Measurements from ENCODE around the gene MCF2L.
"Not testable (repeated sequence)": the region's sequence is repeated elsewhere in the genome, so short reads cannot be mapped to it uniquely, and the experiment has no call there.

MCF2L gene

DNA sequence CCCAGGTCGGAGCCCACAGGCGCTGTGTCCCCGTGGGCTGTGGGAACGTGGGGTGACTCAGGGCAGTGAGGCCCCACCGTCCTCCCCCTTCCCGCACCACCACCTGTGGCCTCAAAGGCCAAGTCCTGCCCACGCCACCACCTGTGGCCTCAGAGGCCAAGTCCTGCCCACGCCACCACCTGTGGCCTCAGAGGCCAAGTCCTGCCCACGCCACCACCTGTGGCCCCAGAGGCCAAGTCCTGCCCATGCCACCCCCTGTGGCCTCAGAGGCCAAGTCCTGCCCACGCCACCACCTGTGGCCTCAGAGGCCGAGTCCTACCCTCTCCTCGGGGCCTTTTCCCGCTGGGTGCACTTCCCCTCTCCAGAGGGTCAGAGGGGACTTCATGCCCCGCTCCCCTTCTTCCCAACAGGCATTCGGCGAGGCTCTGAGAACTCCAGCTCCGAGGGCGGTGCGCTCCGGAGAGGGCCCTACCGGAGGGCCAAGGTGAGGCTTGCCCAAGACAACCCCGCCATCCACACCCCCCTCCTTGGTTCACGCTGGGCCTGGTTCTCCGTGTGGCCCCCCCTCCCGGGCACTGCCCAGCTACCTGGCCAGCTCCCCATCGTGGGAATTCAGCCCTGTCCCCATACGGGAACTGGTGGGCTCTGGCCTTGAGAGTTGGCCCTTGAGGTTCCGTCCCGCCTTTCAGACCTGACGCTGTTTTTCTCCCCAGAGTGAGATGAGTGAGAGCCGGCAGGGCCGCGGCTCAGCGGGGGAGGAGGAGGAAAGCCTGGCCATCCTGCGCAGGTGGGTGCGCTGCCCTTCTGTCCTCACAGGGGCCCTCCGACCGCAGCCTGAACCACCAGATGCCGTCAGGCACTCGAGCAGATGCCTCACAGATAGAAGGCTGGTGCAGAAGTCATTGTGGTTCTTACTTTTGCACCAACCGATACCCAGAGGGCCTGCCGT is 109.2 kb downstream of the MCF2L start:
- Histone ChIP-seq H3K4me1 (ENCODE audit: insufficient read depth, low read length) (no peaks in the 10 kb centered on the region), H3K27ac (ENCODE audit: low read depth, low read length) (no peak overlapping the region), H3K27me3 (ENCODE audit: insufficient read depth, low read length) (no peaks in the 10 kb centered on the region), H3K9ac (ENCODE audit: low read depth, low read length) (no peak overlapping the region), H3K36me3 (ENCODE audit: insufficient read depth, low read length) (0 out of 2 replicates have a peak, but pooled peaks cover 3% of the 10 kb centered on the region), H3K9me3 (ENCODE audit: insufficient read depth, low read depth, low read length) (no peaks in the 10 kb centered on the region), H3K4me3 (ENCODE audit: low read length) (no peak overlapping the region)
- 96% methylated on average over 42 of the region's 42 CpGs for WGBS

DNA sequence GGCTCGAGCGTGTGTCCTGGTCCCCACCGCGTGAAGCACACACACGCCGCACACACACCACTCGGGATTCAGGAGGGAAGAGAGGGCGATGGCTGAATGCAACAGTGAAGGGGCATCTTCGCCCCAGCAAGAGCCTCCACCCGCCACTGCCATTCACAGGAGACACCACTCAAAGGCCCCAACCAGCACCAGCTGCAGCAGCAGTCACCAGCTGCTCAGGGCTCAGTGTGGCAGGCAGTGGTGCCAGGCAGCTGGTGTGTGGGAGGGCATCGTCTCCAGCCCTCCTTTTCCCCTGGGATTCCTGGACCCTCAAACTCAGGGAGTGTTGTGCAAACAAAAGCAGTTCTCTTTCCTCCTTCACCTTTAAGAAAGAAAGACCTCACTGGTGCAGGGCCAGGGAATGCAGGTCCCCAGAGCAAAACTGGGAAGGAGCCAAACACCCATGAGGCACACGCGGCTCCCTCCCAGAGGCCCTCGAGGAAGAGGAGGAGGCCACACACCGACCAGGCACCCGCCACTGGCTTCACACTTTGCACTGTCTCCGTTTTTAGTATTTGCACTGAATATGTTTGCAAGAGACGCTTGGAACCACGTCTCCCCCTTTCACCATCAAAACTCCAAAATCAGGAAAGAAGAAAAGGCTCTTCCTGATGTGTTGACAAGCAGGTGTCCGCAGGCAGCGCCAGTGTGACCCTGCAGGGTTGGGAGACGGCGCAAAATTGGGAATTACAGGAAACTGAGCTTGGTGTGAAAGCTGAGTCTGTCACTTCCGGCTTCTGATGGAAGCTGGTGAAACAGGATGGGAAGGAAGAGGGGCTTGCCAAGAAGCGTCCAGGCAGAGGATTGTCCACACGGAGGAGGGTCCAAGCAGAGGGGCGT is 110.1 kb downstream of the MCF2L start:
- Histone ChIP-seq H3K27me3 (ENCODE audit: insufficient read depth, low read length) (no peaks in the 10 kb centered on the region), H3K4me1 (ENCODE audit: insufficient read depth, low read length) (no peaks in the 10 kb centered on the region), H3K27ac (ENCODE audit: low read depth, low read length) (no peak overlapping the region), H3K36me3 (ENCODE audit: insufficient read depth, low read length) (0 out of 2 replicates have a peak, but pooled peaks cover 3% of the 10 kb centered on the region), H3K9me3 (ENCODE audit: insufficient read depth, low read depth, low read length) (no peaks in the 10 kb centered on the region), H3K4me3 (ENCODE audit: low read length) (no peak overlapping the region), H3K9ac (ENCODE audit: low read depth, low read length) (no peak overlapping the region)
- WGBS = 90% methylated on average over 27 of the region's 27 CpGs

DNA sequence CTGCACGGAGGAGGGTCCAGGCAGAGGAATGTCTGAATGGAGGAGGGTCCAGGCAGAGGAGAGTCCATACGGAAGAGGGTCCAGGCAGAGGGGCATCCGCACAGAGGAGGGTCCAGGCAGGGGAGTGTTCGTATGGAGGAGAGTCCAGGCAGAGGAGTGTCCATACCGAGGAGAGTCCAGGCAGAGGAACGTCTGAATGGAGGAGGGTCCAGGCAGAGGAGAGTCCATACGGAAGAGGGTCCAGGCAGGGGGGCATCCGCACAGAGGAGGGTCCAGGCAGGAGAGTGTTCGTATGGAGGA is 110.7 kb downstream of the MCF2L start:
- H3K9ac ChIP-seq (ENCODE audit: low read depth, low read length); H3K4me3 ChIP-seq (ENCODE audit: low read length); H3K27ac ChIP-seq (ENCODE audit: low read depth, low read length); H3K9me3 ChIP-seq (ENCODE audit: insufficient read depth, low read depth, low read length); H3K4me1 ChIP-seq (ENCODE audit: insufficient read depth, low read length); H3K36me3 ChIP-seq (ENCODE audit: insufficient read depth, low read length); H3K27me3 ChIP-seq (ENCODE audit: insufficient read depth, low read length): not testable (repeated sequence)
- WGBS = 75% methylated on average over 6 of the region's 9 CpGs

DNA sequence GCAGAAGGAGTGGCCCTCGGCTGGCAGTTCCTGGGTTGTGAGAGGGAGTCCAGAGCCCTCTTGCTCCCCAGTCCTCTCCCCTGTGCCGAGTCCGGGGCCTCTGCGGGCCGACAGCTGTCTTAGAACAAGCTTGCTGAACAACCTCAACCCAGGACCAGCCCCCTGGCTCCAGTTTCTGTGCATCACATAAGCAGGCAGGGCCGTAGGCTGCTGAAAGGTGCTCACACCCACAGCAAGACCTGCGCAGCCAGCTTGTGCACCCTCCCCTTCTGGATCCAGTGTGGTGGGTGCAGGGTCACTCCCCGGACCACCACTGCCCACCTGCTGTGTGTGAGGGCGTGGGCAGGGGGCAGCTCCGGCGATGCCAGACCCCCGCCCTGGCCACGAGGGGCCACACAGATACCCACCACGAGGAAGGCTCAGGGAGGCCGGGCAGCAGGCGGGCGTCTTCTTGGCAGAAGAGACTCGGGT is 111.4 kb downstream of the MCF2L start:
- WGBS = 96% methylated on average over 18 of the region's 18 CpGs
- no peak overlapping the region for H3K27ac ChIP-seq (ENCODE audit: low read depth, low read length)

DNA sequence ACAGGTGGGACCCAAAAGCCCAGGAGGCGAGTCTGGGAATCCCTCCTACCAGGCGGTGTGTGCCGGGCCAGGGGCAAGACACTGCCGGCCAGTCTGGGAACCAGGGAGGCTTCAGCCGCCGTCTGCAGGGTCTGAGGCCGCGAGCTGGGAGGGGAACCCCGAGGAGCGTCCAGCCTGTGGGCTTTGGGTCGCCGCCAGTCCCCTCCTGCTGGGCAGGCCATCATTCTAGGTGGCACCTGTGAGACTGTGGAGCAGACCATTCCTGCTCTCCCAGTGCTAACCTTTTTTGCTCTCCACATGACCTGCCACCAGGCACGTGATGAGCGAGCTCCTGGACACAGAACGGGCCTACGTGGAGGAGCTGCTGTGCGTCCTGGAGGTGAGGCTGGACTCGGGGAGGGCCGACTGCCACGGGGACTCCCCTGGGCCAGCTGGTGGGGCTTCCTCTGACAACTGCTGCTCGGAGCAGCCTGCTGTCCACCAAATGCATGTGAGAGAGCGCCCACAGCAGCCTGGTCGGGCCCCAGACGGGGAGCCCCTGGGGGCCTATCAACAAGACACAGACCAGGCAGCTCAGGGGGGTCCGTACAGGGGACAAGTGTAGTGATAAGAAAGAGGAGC is 112.0 kb downstream of the MCF2L start:
- Histone ChIP-seq H3K36me3 (ENCODE audit: insufficient read depth, low read length) (0 out of 2 replicates have a peak, but pooled peaks cover 3% of the 10 kb centered on the region), H3K27ac (ENCODE audit: low read depth, low read length) (no peak overlapping the region), H3K4me3 (ENCODE audit: low read length) (no peak overlapping the region), H3K4me1 (ENCODE audit: insufficient read depth, low read length) (no peaks in the 10 kb centered on the region), H3K9ac (ENCODE audit: low read depth, low read length) (no peak overlapping the region), H3K27me3 (ENCODE audit: insufficient read depth, low read length) (no peaks in the 10 kb centered on the region), H3K9me3 (ENCODE audit: insufficient read depth, low read depth, low read length) (no peaks in the 10 kb centered on the region)
- 92% methylated on average over 24 of the region's 25 CpGs for WGBS

More for the DNA sequence above, 111.4 kb downstream of the MCF2L start:
- no peaks in the 10 kb centered on the region for H3K4me1 ChIP-seq (ENCODE audit: insufficient read depth, low read length)
- no peaks in the 10 kb centered on the region for H3K27me3 ChIP-seq (ENCODE audit: insufficient read depth, low read length)
- no peak overlapping the region for H3K4me3 ChIP-seq (ENCODE audit: low read length)
- no peak overlapping the region for H3K9ac ChIP-seq (ENCODE audit: low read depth, low read length)
- H3K36me3 ChIP-seq (ENCODE audit: insufficient read depth, low read length) = 0 out of 2 replicates have a peak, but pooled peaks cover 3% of the 10 kb centered on the region
- no peaks in the 10 kb centered on the region for H3K9me3 ChIP-seq (ENCODE audit: insufficient read depth, low read depth, low read length)

DNA sequence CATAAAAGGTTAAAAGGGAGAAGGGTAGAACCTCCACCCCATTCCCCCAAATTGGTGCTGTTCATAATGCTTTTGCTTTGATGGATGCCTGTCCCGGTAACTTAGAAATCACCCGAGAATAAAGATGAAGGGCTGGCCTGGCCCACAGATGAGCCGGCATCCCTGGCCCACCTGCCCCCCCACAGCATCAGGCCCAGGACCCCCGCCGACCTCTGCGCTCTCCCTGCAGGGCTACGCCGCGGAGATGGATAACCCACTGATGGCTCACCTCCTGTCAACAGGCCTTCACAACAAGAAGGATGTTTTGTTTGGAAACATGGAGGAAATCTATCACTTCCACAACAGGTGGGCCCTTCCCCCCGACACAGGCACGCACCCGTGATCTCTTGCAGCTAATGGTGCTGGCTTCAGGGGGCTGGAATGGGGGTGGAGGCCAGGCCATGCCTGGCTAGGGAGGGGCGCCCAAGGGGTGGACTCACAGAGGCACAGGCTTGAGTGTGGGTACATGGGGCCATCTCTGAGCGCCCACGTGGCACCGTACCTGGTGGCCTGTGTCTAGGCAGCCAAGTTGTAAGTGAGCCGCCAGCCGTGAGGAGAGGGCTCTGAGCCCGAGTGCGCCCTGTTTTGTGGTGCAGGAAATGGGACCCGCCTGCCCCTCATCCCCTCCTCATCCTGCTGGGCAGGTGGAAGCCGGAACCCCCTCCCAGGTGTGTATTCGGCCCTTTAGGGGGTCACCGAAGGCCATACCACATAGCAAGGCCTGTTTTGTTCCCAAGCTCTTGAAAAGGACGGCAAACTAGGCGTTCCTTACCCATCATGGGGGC is 113.4 kb downstream of the MCF2L start:
- no peaks in the 10 kb centered on the region for H3K9me3 ChIP-seq (ENCODE audit: insufficient read depth, low read depth, low read length)

DNA sequence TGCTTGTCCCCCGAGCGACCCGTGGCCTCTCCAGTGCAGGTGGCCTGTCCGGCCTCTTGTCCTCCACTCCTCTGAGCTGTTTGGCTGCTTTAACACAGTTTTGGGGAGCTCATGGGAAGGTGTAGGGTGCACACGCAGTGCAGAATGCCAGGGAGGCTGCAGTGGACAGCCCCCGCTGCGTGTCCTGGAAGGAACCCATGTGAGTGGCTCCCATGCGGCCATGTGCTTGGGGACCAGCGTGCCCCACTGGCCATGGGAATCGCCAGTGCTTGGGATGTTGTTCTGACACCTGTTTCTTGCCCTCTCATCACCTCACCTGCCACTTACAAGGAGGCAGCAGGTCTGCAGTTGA is 114.0 kb downstream of the MCF2L start:
- H3K9ac ChIP-seq (ENCODE audit: low read depth, low read length) = no peak overlapping the region
- H3K9me3 ChIP-seq (ENCODE audit: insufficient read depth, low read depth, low read length) = no peaks in the 10 kb centered on the region
- H3K27me3 ChIP-seq (ENCODE audit: insufficient read depth, low read length) = no peaks in the 10 kb centered on the region
- H3K4me3 ChIP-seq (ENCODE audit: low read length) = no peak overlapping the region
- WGBS = 90% methylated on average over 10 of the region's 10 CpGs
- peaks cover 11% of the 10 kb centered on the region; the same call in 1 of the 2 replicates for H3K36me3 ChIP-seq (ENCODE audit: insufficient read depth, low read length)
- no peak overlapping the region for H3K27ac ChIP-seq (ENCODE audit: low read depth, low read length)
- H3K4me1 ChIP-seq (ENCODE audit: insufficient read depth, low read length) = no peaks in the 10 kb centered on the region

More for the DNA sequence above, 113.4 kb downstream of the MCF2L start:
- Histone ChIP-seq H3K27ac (ENCODE audit: low read depth, low read length) (no peak overlapping the region), H3K36me3 (ENCODE audit: insufficient read depth, low read length) (peaks cover 6% of the 10 kb centered on the region; the same call in 1 of the 2 replicates), H3K4me3 (ENCODE audit: low read length) (no peak overlapping the region), H3K4me1 (ENCODE audit: insufficient read depth, low read length) (no peaks in the 10 kb centered on the region), H3K27me3 (ENCODE audit: insufficient read depth, low read length) (no peaks in the 10 kb centered on the region), H3K9ac (ENCODE audit: low read depth, low read length) (no peak overlapping the region)
- 93% methylated on average over 26 of the region's 26 CpGs for WGBS

DNA sequence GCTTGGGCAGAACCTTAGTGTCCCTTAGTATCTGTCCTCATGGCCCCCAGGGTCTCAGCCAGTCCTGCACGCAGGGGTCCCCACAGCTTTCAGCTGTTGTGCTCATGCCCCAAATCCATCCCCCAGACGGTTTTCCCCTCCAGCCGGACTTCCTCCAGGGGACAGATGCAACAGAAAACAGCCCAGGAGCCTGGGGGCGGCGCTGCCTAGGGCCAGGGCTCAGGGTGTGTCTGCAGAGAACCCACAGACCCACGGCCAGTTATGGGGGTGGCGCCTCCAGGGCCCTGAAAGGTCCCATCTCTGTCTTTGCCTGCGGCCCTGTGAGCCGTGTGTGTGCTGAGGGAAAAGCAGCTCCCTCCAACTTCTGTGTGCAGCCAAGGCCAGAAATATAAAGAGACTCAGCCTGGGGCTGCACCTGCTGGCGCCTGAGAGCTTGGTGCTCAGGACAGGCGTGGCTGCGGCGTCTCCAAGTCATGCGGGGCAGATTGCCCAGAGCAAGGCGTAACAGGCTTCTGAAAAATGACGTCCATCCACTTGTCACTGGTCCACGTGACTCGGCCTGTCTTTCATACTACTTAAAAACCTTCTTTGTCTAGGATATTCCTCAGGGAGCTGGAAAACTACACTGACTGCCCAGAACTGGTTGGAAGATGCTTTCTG is 114.5 kb downstream of the MCF2L start:
- WGBS = 91% methylated on average over 18 of the region's 18 CpGs
- Histone ChIP-seq H3K9ac (ENCODE audit: low read depth, low read length) (no peak overlapping the region), H3K27ac (ENCODE audit: low read depth, low read length) (no peak overlapping the region), H3K9me3 (ENCODE audit: insufficient read depth, low read depth, low read length) (no peaks in the 10 kb centered on the region), H3K36me3 (ENCODE audit: insufficient read depth, low read length) (peaks cover 14% of the 10 kb centered on the region; the same call in 1 of the 2 replicates), H3K4me1 (ENCODE audit: insufficient read depth, low read length) (no peaks in the 10 kb centered on the region), H3K27me3 (ENCODE audit: insufficient read depth, low read length) (no peaks in the 10 kb centered on the region), H3K4me3 (ENCODE audit: low read length) (no peak overlapping the region)

DNA sequence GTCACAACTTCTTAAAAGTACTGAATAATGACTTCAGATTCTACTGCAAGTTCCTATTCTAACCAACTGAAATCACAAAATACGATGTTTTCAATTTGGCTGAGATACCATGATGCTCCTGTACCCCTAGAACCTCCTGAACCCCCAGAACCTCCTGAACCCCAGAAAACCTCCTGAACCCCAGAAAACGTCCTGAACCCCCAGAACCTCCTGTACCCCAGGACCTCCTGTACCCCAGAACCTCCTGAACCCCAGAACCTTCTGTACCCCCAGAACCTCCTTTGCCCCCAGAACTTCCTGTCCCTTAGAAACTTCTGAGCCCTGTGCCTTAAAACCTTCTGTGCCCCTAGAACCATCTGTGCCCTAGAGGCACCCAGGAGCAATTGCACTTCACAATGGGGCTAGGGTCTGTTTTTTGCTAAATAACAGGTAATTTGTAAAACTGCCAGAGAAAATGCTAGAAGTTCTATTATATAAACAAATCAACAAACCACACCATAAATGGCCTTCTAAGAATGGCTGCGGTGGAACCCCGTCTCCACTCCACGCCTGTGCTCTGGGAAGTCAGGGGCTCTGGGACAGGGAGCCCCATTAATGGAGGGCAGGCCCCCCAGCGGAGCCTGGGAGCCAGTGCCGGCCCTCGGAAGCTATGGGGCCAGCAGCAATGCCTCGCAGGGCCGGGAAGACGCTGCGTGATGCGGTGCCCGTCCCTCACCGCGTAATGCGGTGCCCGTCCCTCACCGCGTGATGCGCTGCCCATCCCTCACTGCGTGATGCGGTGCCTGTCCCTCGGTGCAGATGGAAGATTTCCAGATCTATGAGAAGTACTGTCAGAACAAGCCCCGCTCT is 115.3 kb downstream of the MCF2L start:
- 95% methylated on average over 25 of the region's 25 CpGs for WGBS
- Histone ChIP-seq H3K36me3 (ENCODE audit: insufficient read depth, low read length) (peaks cover 13% of the 10 kb centered on the region; the same call in 1 of the 2 replicates), H3K9me3 (ENCODE audit: insufficient read depth, low read depth, low read length) (no peaks in the 10 kb centered on the region), H3K4me3 (ENCODE audit: low read length) (no peak overlapping the region), H3K9ac (ENCODE audit: low read depth, low read length) (no peak overlapping the region), H3K27ac (ENCODE audit: low read depth, low read length) (no peak overlapping the region), H3K4me1 (ENCODE audit: insufficient read depth, low read length) (no peaks in the 10 kb centered on the region), H3K27me3 (ENCODE audit: insufficient read depth, low read length) (no peaks in the 10 kb centered on the region)
